ENCODE data around the gene HECW1. TPM values are rescaled to one million over a fixed set of nuclear protein-coding genes. Genes with fewer than 3 reads are reported as not detected.

Gene HECW1
- total and polyA plus RNA-seq, 10 of the 15 experiments (the other 5 are each of a cell fraction or from before 2014, with no cell fraction given) = under 0.01 to 0.31 (median 0.04) TPM; not detected in 3

GRCh38 chr7:43260980-43261878 lies 148.8 kb downstream of the HECW1 start (continued):
- TF ChIP-seq CUX1 (IDR thresholded peaks at IDR 0.05; ENCODE audit: insufficient replicate concordance, low read depth, low read length) (no peak), ZNF622 (IDR thresholded peaks at IDR 0.05) (no peak), YY1 (IDR thresholded peaks at IDR 0.05; ENCODE audit: low read depth, low read length) (peak; percentile 26; the same call in 1 of the 2 replicates), MXI1 (IDR thresholded peaks at IDR 0.05; ENCODE audit: low read depth, low read length) (no peak), IRF4 (IDR thresholded peaks at IDR 0.05; ENCODE audit: low read depth, low read length) (no peak), ETV6 (conservative IDR thresholded peaks at IDR 0.05 in 1 of 2, IDR thresholded peaks at IDR 0.05 in 1 of 2; ENCODE audit: borderline replicate concordance in 1 of 2, low read depth in 1 of 2) (no peak), ASH2L (IDR thresholded peaks at IDR 0.05; ENCODE audit: borderline replicate concordance, low read depth) (no peak), BRCA1 (IDR thresholded peaks at IDR 0.05; ENCODE audit: low read depth, low read length) (no peak), SIN3A (IDR thresholded peaks at IDR 0.05; ENCODE audit: low read depth, low read length) (no peak), ZNF24 (IDR thresholded peaks at IDR 0.05) (no peak), EED (IDR thresholded peaks at IDR 0.05; ENCODE audit: low read depth) (no peak), EP300 (IDR thresholded peaks at IDR 0.05; ENCODE audit: borderline replicate concordance in 1 of 2, control insufficient read depth in 1 of 2, low read depth in 2 of 2, low read length in 2 of 2) (no peak), REST (IDR thresholded peaks at IDR 0.05; ENCODE audit: low read depth, low read length) (no peak), ATF7 (IDR thresholded peaks at IDR 0.05; ENCODE audit: low read depth) (no peak), CTCF (IDR thresholded peaks at IDR 0.05 in 2 of 3, conservative IDR thresholded peaks at IDR 0.05 in 1 of 3; ENCODE audit: control insufficient read depth in 2 of 3, extremely low read depth in 1 of 3, insufficient read depth in 1 of 3, low read depth in 3 of 3, low read length in 3 of 3) (peak; percentile 90 to 95 (median 90)), ZZZ3 (IDR thresholded peaks at IDR 0.05; ENCODE audit: control insufficient read depth, insufficient read length, low read depth) (no peak), RB1 (IDR thresholded peaks at IDR 0.05; ENCODE audit: borderline replicate concordance) (no peak), SIX5 (IDR thresholded peaks at IDR 0.05; ENCODE audit: low read depth, low read length, severe bottlenecking) (no peak)

Data from GM12878 (cell line).